Endodermal cell (in vitro differentiated cells): ENCODE results near the gene SRSF10. TPM values are rescaled to one million over a fixed set of nuclear protein-coding genes. Genes with fewer than 3 reads are reported as not detected.

ENCODE experiments used
- DNase-seq: peaks from one replicate; pipeline ENCODE4 v3.0.0-alpha.2; 2017
- H3K27ac ChIP-seq: 2 replicates; pipeline ENCODE4 v1.5.1; 2013; ENCODE audit warnings: mild to moderate bottlenecking, low read depth, low read length, moderate library complexity
- H3K27me3 ChIP-seq: 2 replicates; pipeline ENCODE4 v1.6.1; 2013; ENCODE audit warnings: mild to moderate bottlenecking, low read length, moderate library complexity; ENCODE audit not compliant: insufficient read depth, control insufficient read depth, poor library complexity, severe bottlenecking
- H3K36me3 ChIP-seq: 2 replicates; pipeline ENCODE4 v1.7.0; 2013; ENCODE audit warnings: mild to moderate bottlenecking, low read length, moderate library complexity; ENCODE audit not compliant: control insufficient read depth, insufficient read depth
- H3K4me1 ChIP-seq: one replicate; pipeline ENCODE4 v1.7.0; 2013; ENCODE audit warnings: low read length; ENCODE audit not compliant: control insufficient read depth, insufficient read depth
- H3K4me3 ChIP-seq: 2 replicates; pipeline ENCODE4 v1.5.1; 2013; ENCODE audit warnings: mild to moderate bottlenecking, low read length, moderate library complexity
- H3K9ac ChIP-seq: 2 replicates; pipeline ENCODE4 v1.6.1; 2013; ENCODE audit warnings: mild to moderate bottlenecking, low read length, moderate library complexity; ENCODE audit not compliant: poor library complexity, severe bottlenecking; ENCODE audit errors: extremely low read depth
- H3K9me3 ChIP-seq: 2 replicates; pipeline ENCODE4 v1.6.1; 2013; ENCODE audit warnings: mild to moderate bottlenecking, low read length, moderate library complexity; ENCODE audit not compliant: control insufficient read depth
- H3K27ac Mint-ChIP-seq: 2 replicates; pipeline ENCODE4 v1.8.0; 2020; ENCODE audit warnings: mixed read lengths
- H3K27me3 Mint-ChIP-seq: 2 replicates; pipeline ENCODE4 v1.8.0; 2021; ENCODE audit warnings: mild to moderate bottlenecking, mixed read lengths; ENCODE audit not compliant: insufficient read depth
- H3K36me3 Mint-ChIP-seq: 2 replicates; pipeline ENCODE4 v1.8.0; 2020; ENCODE audit warnings: low read depth, mixed read lengths
- H3K4me1 Mint-ChIP-seq: 2 replicates; pipeline ENCODE4 v1.8.0; 2020; ENCODE audit warnings: mixed read lengths
- H3K4me3 Mint-ChIP-seq: 2 replicates; pipeline ENCODE4 v1.8.0; 2020; ENCODE audit warnings: mild to moderate bottlenecking, moderate library complexity, mixed read lengths
- H3K9me3 Mint-ChIP-seq: 2 replicates; pipeline ENCODE4 v1.8.0; 2020; ENCODE audit warnings: mild to moderate bottlenecking, mixed read lengths
- WGBS, 2 experiments: methylation state at CpG; one replicate each; pipeline versions ENCODE4 v1.1.5 to v1.1.7; 2013; ENCODE audit warnings: missing lambda C conversion rate in 2 of 2, mixed read lengths in 1 of 2; ENCODE audit not compliant: insufficient coverage in 1 of 2, insufficient read length in 1 of 2; 5-methylcytosine and 5-hydroxymethylcytosine counted together
- total RNA-seq, 2 donors: library from RNA; stranded (reverse); fragmentation: NEBNext Ultra II Directional in 1 of 2; extraction: Animal tissue kit (Norgen Biotek cat#: 25700) in 1 of 2; gene quantifications; 2 replicates in 1 of 2; 3 replicates in 1 of 2; pipeline ENCODE4 v1.2.1, GENCODE V29; 2021
- TF ChIP-seq, protein P1 (sequence below): fragments of 200-600 bp; sonication (generic); conservative IDR thresholded peaks from 2 replicates; pipeline ENCODE4 v1.5.0; 2021; ENCODE audit warnings: antibody characterized with exemption, mild to moderate bottlenecking

Gene SRSF10
- total RNA-seq, 2 donors from 2014 or later = 162 to 170 TPM

GRCh38 chr1:23922321-23922943 lies 57.7 kb downstream of the SRSF10 start:
- no peak overlapping the region for H3K4me3 Mint-ChIP-seq
- Histone ChIP-seq H3K27ac (no peak overlapping the region), H3K27me3 (no peaks in the 10 kb centered on the region), H3K9me3 (no peaks in the 10 kb centered on the region), H3K4me1 (peaks cover 7% of the 10 kb centered on the region), H3K36me3 (no peaks in the 10 kb centered on the region), H3K4me3 (no peak overlapping the region), H3K9ac (no peak overlapping the region)
- no peaks in the 10 kb centered on the region for H3K36me3 Mint-ChIP-seq
- no peak overlapping the region for H3K27ac Mint-ChIP-seq
- TF ChIP-seq, protein P1, sequence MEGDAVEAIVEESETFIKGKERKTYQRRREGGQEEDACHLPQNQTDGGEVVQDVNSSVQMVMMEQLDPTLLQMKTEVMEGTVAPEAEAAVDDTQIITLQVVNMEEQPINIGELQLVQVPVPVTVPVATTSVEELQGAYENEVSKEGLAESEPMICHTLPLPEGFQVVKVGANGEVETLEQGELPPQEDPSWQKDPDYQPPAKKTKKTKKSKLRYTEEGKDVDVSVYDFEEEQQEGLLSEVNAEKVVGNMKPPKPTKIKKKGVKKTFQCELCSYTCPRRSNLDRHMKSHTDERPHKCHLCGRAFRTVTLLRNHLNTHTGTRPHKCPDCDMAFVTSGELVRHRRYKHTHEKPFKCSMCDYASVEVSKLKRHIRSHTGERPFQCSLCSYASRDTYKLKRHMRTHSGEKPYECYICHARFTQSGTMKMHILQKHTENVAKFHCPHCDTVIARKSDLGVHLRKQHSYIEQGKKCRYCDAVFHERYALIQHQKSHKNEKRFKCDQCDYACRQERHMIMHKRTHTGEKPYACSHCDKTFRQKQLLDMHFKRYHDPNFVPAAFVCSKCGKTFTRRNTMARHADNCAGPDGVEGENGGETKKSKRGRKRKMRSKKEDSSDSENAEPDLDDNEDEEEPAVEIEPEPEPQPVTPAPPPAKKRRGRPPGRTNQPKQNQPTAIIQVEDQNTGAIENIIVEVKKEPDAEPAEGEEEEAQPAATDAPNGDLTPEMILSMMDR = no peak
- no peak for DNase-seq
- no peaks in the 10 kb centered on the region for H3K9me3 Mint-ChIP-seq
- no peaks in the 10 kb centered on the region for H3K27me3 Mint-ChIP-seq
- peaks cover 4% of the 10 kb centered on the region for H3K4me1 Mint-ChIP-seq
- WGBS, 2 experiments = 94 to 98% methylated on average over 6 to 8 of the region's 8 CpGs

DNA sequence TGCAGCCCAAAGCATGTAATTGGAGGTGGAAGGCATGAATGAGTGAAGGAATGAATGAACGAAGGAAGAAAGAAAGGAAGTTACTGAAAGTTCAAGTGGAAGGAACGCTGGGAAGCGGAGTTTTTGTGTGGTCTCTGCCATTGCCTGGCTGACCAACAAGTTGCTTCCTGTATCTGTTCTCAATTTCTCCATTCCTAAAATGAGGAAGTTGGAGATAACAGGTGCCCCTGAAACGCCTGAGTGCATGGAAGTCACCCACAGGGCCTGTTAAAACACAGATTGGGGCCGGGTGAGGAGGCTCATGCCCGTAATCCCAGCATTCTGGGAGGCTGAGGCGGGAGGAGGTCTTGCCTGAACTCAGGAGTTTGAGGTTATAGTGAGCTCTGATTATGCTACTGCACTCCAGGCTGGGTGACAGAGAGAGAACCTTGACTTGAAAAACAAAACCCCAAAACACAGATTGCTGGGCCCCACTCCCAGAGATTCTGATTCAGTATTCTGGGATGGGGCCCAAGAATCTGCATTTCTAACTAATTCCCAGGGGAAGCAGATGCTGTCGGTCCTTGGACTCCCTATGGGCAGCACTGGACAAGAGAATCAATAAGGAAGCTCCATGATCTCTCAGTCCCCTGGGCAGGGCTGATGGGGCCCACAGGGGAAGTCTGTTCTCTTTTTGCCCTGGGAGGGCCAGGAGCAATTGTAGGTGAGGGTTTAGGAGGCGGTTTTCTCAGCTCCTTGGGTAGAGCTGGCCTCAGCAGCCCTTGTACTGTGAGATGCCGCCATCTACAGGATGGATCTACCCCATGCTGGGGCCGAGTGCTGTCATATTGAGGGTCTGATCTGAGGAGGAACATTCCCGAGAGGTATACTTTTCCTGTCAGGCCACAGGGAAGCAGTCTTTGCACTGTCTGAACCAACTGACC lies 63.7 kb downstream of the SRSF10 start:
- TF ChIP-seq, protein P1 = peak; percentile 81
- H3K36me3 Mint-ChIP-seq = no peaks in the 10 kb centered on the region
- Histone ChIP-seq H3K27me3 (no peaks in the 10 kb centered on the region), H3K9ac (no peak overlapping the region), H3K36me3 (no peaks in the 10 kb centered on the region), H3K4me1 (peaks cover 7% of the 10 kb centered on the region), H3K4me3 (no peak overlapping the region), H3K27ac (no peak overlapping the region), H3K9me3 (no peaks in the 10 kb centered on the region)
- H3K27me3 Mint-ChIP-seq = peaks cover 2% of the 10 kb centered on the region
- peak; percentile 93 for DNase-seq
- H3K9me3 Mint-ChIP-seq = no peaks in the 10 kb centered on the region
- no peak overlapping the region for H3K4me3 Mint-ChIP-seq
- peaks cover 5% of the 10 kb centered on the region for H3K4me1 Mint-ChIP-seq
- 65 to 73% methylated on average over 9 to 12 of the region's 12 CpGs for WGBS, 2 experiments
- no peak overlapping the region for H3K27ac Mint-ChIP-seq

GRCh38 chr1:23915466-23915865 lies 64.7 kb downstream of the SRSF10 start:
- Mint-ChIP-seq H3K4me1 (peaks cover 5% of the 10 kb centered on the region), H3K27me3 (peaks cover 2% of the 10 kb centered on the region), H3K36me3 (no peaks in the 10 kb centered on the region), H3K4me3 (no peak overlapping the region), H3K9me3 (no peaks in the 10 kb centered on the region), H3K27ac (no peak overlapping the region)
- H3K36me3 ChIP-seq = no peaks in the 10 kb centered on the region
- H3K27me3 ChIP-seq = no peaks in the 10 kb centered on the region
- H3K27ac ChIP-seq = no peak overlapping the region
- H3K4me3 ChIP-seq = no peak overlapping the region
- no peak overlapping the region for H3K9ac ChIP-seq
- no peaks in the 10 kb centered on the region for H3K9me3 ChIP-seq
- DNase-seq = no peak
- TF ChIP-seq, protein P1 = no peak
- 82 to 93% methylated on average over 4 to 5 of the region's 5 CpGs for WGBS, 2 experiments
- H3K4me1 ChIP-seq = peaks cover 7% of the 10 kb centered on the region
